Esophagus (tissue), 2 donors: ENCODE measurements around the gene CRYZL1. TPM values are rescaled to one million over a fixed set of nuclear protein-coding genes. Genes with fewer than 3 reads are reported as not detected.
"Not testable (repeated sequence)": the region's sequence is repeated elsewhere in the genome, so short reads cannot be mapped to it uniquely, and the experiment has no call there.

ENCODE experiments used
- H3K27ac ChIP-seq, 2 donors: one replicate each; pipeline ENCODE4 v1.5.1; 2013; ENCODE audit warnings: low read depth in 2 of 2, mild to moderate bottlenecking in 2 of 2, inconsistent platforms in 1 of 2, low read length in 1 of 2, moderate library complexity in 1 of 2
- H3K27me3 ChIP-seq, 2 donors: one replicate each; pipeline ENCODE4 v1.6.1; 2013; ENCODE audit warnings: low read length in 2 of 2, control low read depth in 1 of 2, mild to moderate bottlenecking in 1 of 2; ENCODE audit not compliant: insufficient read depth in 2 of 2, control insufficient read depth in 1 of 2
- H3K36me3 ChIP-seq, 2 donors: one replicate each; pipeline ENCODE4 v1.6.1; 2013; ENCODE audit warnings: low read length in 1 of 2; ENCODE audit not compliant: control insufficient read depth in 2 of 2, insufficient read depth in 2 of 2
- H3K4me1 ChIP-seq, 2 donors: one replicate each; pipeline ENCODE4 v1.6.1; 2013; ENCODE audit warnings: low read length in 1 of 2; ENCODE audit not compliant: control insufficient read depth in 2 of 2, insufficient read depth in 2 of 2
- H3K4me3 ChIP-seq, 2 donors: one replicate each; pipeline ENCODE4 v1.5.1; 2013; ENCODE audit warnings: low read length in 2 of 2, mild to moderate bottlenecking in 2 of 2, low read depth in 1 of 2, moderate library complexity in 1 of 2
- H3K9me3 ChIP-seq, 2 donors: one replicate each; pipeline ENCODE4 v1.6.1; 2013; ENCODE audit warnings: mild to moderate bottlenecking in 2 of 2, low read depth in 1 of 2, low read length in 1 of 2, moderate library complexity in 1 of 2; ENCODE audit not compliant: control insufficient read depth in 2 of 2, insufficient read depth in 1 of 2
- WGBS, 2 donors: extraction: QIAGEN DNeasy Blood & Tissue Kit; methylation state at CpG; one replicate each; pipeline ENCODE4 v1.1.7; 2013; 5-methylcytosine and 5-hydroxymethylcytosine counted together
- polyA plus RNA-seq, 2 donors: library from polyadenylated mRNA; stranded (reverse); fragments of 200-250 nt; gene quantifications; one replicate each; pipeline ENCODE4 v1.2.3, GENCODE V29; 2013
- donor health status: healthy with polysubstance abuse.
- donor health status: Bipolar disorder and iron deficiency.

CRYZL1 gene
- polyA plus RNA-seq, 2 donors = 15.0 to 15.5 TPM

- H3K27ac ChIP-seq = no peak overlapping the region
- WGBS, 2 donors = 91 to 92% methylated on average over 6 of the region's 6 CpGs
- no peaks in the 10 kb centered on the region for H3K9me3 ChIP-seq
- H3K27me3 ChIP-seq = no peaks in the 10 kb centered on the region
- no peak overlapping the region for H3K4me3 ChIP-seq
- no peaks in the 10 kb centered on the region for H3K4me1 ChIP-seq
- no peaks in the 10 kb centered on the region for H3K36me3 ChIP-seq
Measured at GRCh38 chr21:33680870-33681269, 39.3 kb upstream of the CRYZL1 start.

- Histone ChIP-seq H3K27ac (no peak overlapping the region), H3K4me1 (no peaks in the 10 kb centered on the region), H3K27me3 (no peaks in the 10 kb centered on the region), H3K36me3 (no peaks in the 10 kb centered on the region), H3K9me3 (no peaks in the 10 kb centered on the region), H3K4me3 (no peak overlapping the region)
- WGBS, 2 donors = 95 to 96% methylated on average over 9 of the region's 9 CpGs
Measured at GRCh38 chr21:33677450-33677849, 35.9 kb upstream of the CRYZL1 start.

- 95 to 98% methylated on average over 5 of the region's 5 CpGs for WGBS, 2 donors
- not testable (repeated sequence) for H3K4me1 ChIP-seq, H3K36me3 ChIP-seq, H3K9me3 ChIP-seq, H3K27ac ChIP-seq, H3K27me3 ChIP-seq, H3K4me3 ChIP-seq
Measured at GRCh38 chr21:33676666-33677065, 35.1 kb upstream of the CRYZL1 start.

GRCh38 chr21:33674226-33674625 is 32.7 kb upstream of the CRYZL1 start:
- H3K36me3 ChIP-seq = no peaks in the 10 kb centered on the region
- no peaks in the 10 kb centered on the region for H3K4me1 ChIP-seq
- H3K27me3 ChIP-seq = no peaks in the 10 kb centered on the region
- no peak overlapping the region for H3K27ac ChIP-seq
- no peak overlapping the region for H3K4me3 ChIP-seq
- no peaks in the 10 kb centered on the region for H3K9me3 ChIP-seq
- 83 to 88% methylated on average over 1 of the region's 1 CpG for WGBS, 2 donors

GRCh38 chr21:33673473-33673872 is 31.9 kb upstream of the CRYZL1 start:
- Histone ChIP-seq H3K4me3 (no peak overlapping the region), H3K27me3 (no peaks in the 10 kb centered on the region), H3K9me3 (no peaks in the 10 kb centered on the region), H3K36me3 (no peaks in the 10 kb centered on the region), H3K27ac (no peak overlapping the region), H3K4me1 (peaks cover 0 to 2% of the 10 kb centered on the region in 2 donors)
- WGBS, 2 donors = 83 to 85% methylated on average over 8 of the region's 8 CpGs

- 84 to 86% methylated on average over 6 of the region's 6 CpGs for WGBS, 2 donors
- no peak overlapping the region for H3K27ac ChIP-seq
- H3K27me3 ChIP-seq = no peaks in the 10 kb centered on the region
- no peak overlapping the region for H3K4me3 ChIP-seq
- H3K36me3 ChIP-seq = no peaks in the 10 kb centered on the region
- peaks cover 0 to 6% of the 10 kb centered on the region in 2 donors for H3K4me1 ChIP-seq
- no peaks in the 10 kb centered on the region for H3K9me3 ChIP-seq
Measured at GRCh38 chr21:33670076-33670978, 28.8 kb upstream of the CRYZL1 start.

- 90 to 92% methylated on average over 2 of the region's 2 CpGs for WGBS, 2 donors
- H3K4me3 ChIP-seq = no peak overlapping the region
Measured at GRCh38 chr21:33668620-33669019, 27.1 kb upstream of the CRYZL1 start.

GRCh38 chr21:33668180-33668579 is 26.6 kb upstream of the CRYZL1 start:
- Histone ChIP-seq H3K9me3 (no peaks in the 10 kb centered on the region), H3K27ac (no peak overlapping the region), H3K4me3 (no peak overlapping the region), H3K4me1 (peaks cover 0 to 6% of the 10 kb centered on the region in 2 donors), H3K36me3 (no peaks in the 10 kb centered on the region), H3K27me3 (no peaks in the 10 kb centered on the region)
- WGBS, 2 donors = 43 to 58% methylated on average over 4 of the region's 4 CpGs

More at GRCh38 chr21:33668620-33669019, 27.1 kb upstream of the CRYZL1 start:
- no peaks in the 10 kb centered on the region for H3K27me3 ChIP-seq
- H3K4me1 ChIP-seq = peaks cover 0 to 6% of the 10 kb centered on the region in 2 donors
- no peak overlapping the region for H3K27ac ChIP-seq
- H3K9me3 ChIP-seq = no peaks in the 10 kb centered on the region
- no peaks in the 10 kb centered on the region for H3K36me3 ChIP-seq

- H3K4me3 ChIP-seq = no peak overlapping the region
- no peaks in the 10 kb centered on the region for H3K9me3 ChIP-seq
- H3K4me1 ChIP-seq = peaks cover 0 to 6% of the 10 kb centered on the region in 2 donors
- H3K27me3 ChIP-seq = no peaks in the 10 kb centered on the region
- H3K27ac ChIP-seq = no peak overlapping the region
- WGBS, 2 donors = 74 to 77% methylated on average over 6 of the region's 6 CpGs
- H3K36me3 ChIP-seq = no peaks in the 10 kb centered on the region
Measured at GRCh38 chr21:33667636-33668035, 26.1 kb upstream of the CRYZL1 start.

GRCh38 chr21:33666153-33666552 is 24.6 kb upstream of the CRYZL1 start:
- Histone ChIP-seq H3K27me3 (no peaks in the 10 kb centered on the region), H3K9me3 (no peaks in the 10 kb centered on the region), H3K36me3 (no peaks in the 10 kb centered on the region), H3K27ac (no peak overlapping the region), H3K4me1 (peaks cover 0 to 6% of the 10 kb centered on the region in 2 donors), H3K4me3 (no peak overlapping the region)
- 80 to 86% methylated on average over 2 of the region's 2 CpGs for WGBS, 2 donors
